C1 segment of cervical spinal cord (tissue), 14 donors: ENCODE measurements around the gene NPC1.

Experiments
- DNase-seq, 14 donors: peaks; one replicate each; lab custom pipeline; 2025; lab: John Stamatoyannopoulos, UW

NPC1 gene

GRCh38 chr18:23609390-23610023 lies 23.2 kb upstream of the NPC1 start:
- no peak for DNase-seq

GRCh38 chr18:23608211-23608610 lies 21.9 kb upstream of the NPC1 start:
- DNase-seq: no peak

GRCh38 chr18:23605941-23606340 lies 19.6 kb upstream of the NPC1 start:
- no peak for DNase-seq

GRCh38 chr18:23599809-23600208 lies 13.5 kb upstream of the NPC1 start:
- DNase-seq: no peak

- DNase-seq: peak in 1 of 14 donors; percentile 20
Measured at GRCh38 chr18:23596183-23596582, 9.9 kb upstream of the NPC1 start.

- no peak for DNase-seq
Measured at GRCh38 chr18:23595591-23595990, 9.3 kb upstream of the NPC1 start.

GRCh38 chr18:23593720-23594119 lies 7.4 kb upstream of the NPC1 start:
- DNase-seq: no peak

- DNase-seq: no peak
Measured at GRCh38 chr18:23592911-23593310, 6.6 kb upstream of the NPC1 start.

- no peak for DNase-seq
Measured at GRCh38 chr18:23591011-23591410, 4.7 kb upstream of the NPC1 start.

- DNase-seq: no peak
Measured at GRCh38 chr18:23588836-23589560, 2.7 kb upstream of the NPC1 start.

GRCh38 chr18:23587220-23587642 lies 925 bp upstream of the NPC1 start:
- DNase-seq: no peak

- peak in 2 of 14 donors; percentile 66 to 76 for DNase-seq
Measured at GRCh38 chr18:23585897-23586248, 433 bp downstream of the NPC1 start.

- peak in 8 of 14 donors; percentile 27 to 69 (median 38) for DNase-seq
Measured at GRCh38 chr18:23585007-23585871, 1.1 kb downstream of the NPC1 start.

GRCh38 chr18:23584019-23584983 lies 2.0 kb downstream of the NPC1 start:
- DNase-seq: peak in 1 of 14 donors; percentile 20

- peak in 8 of 14 donors; percentile 23 to 54 (median 41) for DNase-seq
Measured at GRCh38 chr18:23583071-23583865, 3.0 kb downstream of the NPC1 start.

GRCh38 chr18:23580677-23581367 lies 5.5 kb downstream of the NPC1 start:
- DNase-seq: no peak

- no peak for DNase-seq
Measured at GRCh38 chr18:23578891-23579653, 7.2 kb downstream of the NPC1 start.

GRCh38 chr18:23578067-23578701 lies 8.1 kb downstream of the NPC1 start:
- no peak for DNase-seq
